ENCODE data around the gene EHD2.

The EHD2 gene

DNA sequence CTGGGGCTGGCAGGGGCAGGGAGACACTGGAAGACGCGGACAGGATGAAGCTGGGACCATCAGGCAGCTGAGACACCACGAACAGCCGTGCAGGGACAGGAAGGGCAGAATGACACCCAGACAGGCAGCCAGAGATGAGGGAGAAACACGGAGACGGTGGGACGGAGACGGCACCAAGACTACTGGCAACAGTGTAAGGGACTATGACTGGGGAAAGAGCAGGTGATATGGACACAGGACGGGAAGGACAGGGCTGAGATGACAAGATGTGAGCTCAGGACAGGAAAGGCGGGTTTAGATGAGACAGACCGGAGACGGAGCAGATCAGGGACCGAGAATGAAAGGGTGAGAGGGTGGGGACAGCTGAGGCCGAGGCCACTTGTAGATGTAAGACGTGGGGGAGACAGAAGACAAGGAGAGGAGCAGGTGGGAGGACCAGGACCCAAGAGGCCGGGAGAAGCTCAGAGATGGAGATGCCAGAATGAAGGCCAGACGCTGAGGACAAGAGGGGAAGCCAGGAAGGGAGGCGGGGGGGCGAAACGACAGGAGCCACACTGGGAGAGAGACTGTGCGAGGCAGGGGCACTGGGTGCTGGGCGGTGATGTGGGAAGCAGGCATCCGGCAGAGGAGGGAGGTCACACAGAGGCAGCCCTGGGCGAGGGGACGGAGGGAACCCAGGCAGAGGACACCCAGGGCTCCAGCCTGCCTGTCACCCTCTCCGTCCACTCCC lies 17.5 kb upstream of the EHD2 start:
- TF ChIP-seq, protein P1, sequence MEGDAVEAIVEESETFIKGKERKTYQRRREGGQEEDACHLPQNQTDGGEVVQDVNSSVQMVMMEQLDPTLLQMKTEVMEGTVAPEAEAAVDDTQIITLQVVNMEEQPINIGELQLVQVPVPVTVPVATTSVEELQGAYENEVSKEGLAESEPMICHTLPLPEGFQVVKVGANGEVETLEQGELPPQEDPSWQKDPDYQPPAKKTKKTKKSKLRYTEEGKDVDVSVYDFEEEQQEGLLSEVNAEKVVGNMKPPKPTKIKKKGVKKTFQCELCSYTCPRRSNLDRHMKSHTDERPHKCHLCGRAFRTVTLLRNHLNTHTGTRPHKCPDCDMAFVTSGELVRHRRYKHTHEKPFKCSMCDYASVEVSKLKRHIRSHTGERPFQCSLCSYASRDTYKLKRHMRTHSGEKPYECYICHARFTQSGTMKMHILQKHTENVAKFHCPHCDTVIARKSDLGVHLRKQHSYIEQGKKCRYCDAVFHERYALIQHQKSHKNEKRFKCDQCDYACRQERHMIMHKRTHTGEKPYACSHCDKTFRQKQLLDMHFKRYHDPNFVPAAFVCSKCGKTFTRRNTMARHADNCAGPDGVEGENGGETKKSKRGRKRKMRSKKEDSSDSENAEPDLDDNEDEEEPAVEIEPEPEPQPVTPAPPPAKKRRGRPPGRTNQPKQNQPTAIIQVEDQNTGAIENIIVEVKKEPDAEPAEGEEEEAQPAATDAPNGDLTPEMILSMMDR (IDR thresholded peaks at IDR 0.05; ENCODE audit: low read depth, low read length, missing control alignments): no peak
- DNase-seq (ENCODE audit: extremely low read depth, low read depth): no peak
- no peak overlapping the region for H3K4me3 ChIP-seq (replicated peaks; ENCODE audit: low read depth, low read length)

DNA sequence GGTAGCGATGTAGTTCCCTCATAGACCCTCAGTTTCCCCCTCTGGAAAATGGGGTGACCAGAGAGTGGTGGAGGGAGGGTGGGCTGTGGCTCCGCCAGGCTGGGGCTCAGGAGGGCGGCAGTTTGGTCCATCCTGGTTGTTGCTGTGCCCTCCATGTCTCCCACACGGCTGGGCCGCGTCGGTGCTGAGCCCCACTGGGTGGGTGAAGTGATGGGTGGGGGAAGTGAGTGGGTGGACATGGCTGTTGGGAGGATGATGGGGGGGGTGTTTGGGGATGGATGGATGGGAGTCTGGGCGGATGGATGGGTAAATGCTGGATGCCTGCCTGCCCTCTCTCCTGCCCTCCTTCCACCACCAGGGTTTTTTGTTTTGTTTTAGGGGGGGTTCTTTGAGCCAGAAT lies 16.6 kb upstream of the EHD2 start:
- no peak overlapping the region for H3K4me3 ChIP-seq (replicated peaks; ENCODE audit: low read depth, low read length)
- TF ChIP-seq, protein P1 (IDR thresholded peaks at IDR 0.05; ENCODE audit: low read depth, low read length, missing control alignments): no peak
- DNase-seq (ENCODE audit: extremely low read depth, low read depth): no peak

DNA sequence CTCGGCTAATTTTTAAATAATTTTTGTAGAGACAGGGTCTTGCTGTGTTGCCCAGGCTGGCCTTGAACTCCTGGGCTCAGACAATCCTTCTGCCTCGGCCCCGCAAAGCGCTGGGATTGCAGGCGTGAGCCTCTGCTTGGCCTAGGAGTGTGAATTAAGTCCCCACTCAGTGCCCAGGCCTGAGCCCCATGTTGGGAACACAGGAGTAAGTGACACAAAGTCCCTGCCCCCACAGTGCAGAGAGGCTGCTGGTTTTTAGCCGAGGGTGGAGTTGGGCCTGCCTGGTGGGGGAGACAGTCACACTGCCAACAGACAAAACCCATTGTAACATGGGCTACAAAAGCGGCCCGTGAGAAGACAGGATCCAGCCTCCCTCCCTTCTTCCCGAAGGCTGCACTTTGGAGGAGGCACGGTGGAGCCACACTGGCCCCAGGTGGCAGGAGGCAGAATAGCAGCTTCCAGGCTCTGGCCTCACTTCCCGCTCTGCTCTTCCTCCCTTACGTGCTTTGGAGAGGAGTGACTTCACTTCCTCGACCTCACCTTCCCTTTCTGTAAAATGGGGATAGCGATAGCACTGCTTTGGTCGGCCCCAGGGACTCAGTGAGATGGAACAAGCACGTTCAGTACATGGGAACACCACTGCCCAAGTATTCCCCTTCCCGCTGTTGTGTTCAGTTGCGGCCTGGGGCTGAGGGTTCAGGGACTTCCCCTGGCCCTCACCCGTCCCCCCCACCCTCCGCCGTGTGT lies 15.2 kb upstream of the EHD2 start:
- TF ChIP-seq, protein P1 (IDR thresholded peaks at IDR 0.05; ENCODE audit: low read depth, low read length, missing control alignments): peak; percentile 99

DNA sequence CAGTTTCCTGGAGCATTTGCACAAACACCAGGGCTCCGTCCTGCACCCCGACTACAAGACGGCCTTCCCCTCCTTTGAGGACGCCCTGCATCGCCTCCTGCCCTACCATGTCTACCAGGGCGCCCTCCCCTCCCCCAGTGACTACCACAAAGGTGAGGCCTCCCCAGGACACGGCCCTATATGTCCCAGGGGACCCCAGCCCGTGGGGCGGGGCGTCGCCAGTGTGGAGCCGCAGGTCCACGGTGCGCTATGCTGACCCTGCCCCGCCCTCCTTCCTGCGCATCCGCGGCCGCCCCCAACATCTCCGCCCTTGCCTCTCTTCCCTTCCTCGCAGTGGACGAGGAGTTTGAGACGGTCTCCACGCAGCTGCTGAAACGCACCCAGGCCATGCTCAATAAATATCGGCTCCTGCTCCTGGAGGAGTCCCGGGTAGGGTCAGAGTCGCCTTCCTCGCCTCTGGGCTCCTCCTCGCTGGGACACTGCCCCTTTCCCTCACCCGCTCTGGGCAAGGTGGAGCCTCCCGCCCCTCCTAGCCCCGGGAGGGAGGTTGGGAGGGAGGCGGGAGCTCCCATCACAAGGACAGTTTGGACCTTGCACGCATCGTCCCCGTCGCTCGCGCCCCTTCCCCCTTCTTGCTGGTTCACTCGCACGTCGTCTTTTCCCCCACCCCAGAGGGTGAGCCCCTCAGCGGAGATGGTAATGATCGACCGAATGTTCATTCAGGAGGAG lies 14.4 kb upstream of the EHD2 start:
- no peak for DNase-seq (ENCODE audit: extremely low read depth, low read depth)
- TF ChIP-seq, protein P1 (IDR thresholded peaks at IDR 0.05; ENCODE audit: low read depth, low read length, missing control alignments): no peak
- no peak overlapping the region for H3K4me3 ChIP-seq (replicated peaks; ENCODE audit: low read depth, low read length)

More for the DNA sequence above, 15.2 kb upstream of the EHD2 start:
- H3K4me3 ChIP-seq (replicated peaks; ENCODE audit: low read depth, low read length): no peak overlapping the region
- DNase-seq (ENCODE audit: extremely low read depth, low read depth): peak; percentile 52

DNA sequence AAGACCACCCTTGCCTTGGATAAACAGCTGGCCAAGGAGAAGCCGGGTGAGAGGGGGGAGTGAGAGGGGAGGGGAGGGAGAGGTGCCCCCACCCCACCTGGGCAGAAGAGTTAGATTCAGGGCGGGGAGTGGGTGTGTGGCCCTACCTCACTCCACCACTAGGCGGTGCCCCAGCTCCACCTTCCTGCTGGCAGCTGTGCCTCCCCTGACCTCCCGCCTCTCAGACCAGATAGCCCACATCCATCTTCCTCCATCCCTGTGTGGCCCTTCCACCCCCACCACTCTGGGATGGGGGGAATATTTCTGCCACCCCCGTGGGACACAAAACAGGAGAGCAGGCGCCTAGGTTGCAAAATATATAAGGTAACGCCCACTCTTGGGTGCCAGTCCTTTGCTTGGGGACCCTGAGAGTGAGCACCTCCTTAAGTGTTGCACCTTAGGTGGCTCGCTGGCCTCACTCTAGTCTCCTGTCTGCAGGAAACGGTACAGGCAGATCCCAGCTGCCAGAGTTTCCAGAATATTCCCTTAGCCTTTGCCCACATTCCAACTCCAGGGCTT lies 13.8 kb upstream of the EHD2 start:
- DNase-seq (ENCODE audit: extremely low read depth, low read depth): no peak
- TF ChIP-seq, protein P1 (IDR thresholded peaks at IDR 0.05; ENCODE audit: low read depth, low read length, missing control alignments): peak; percentile 83
- H3K4me3 ChIP-seq (replicated peaks; ENCODE audit: low read depth, low read length): no peak overlapping the region

DNA sequence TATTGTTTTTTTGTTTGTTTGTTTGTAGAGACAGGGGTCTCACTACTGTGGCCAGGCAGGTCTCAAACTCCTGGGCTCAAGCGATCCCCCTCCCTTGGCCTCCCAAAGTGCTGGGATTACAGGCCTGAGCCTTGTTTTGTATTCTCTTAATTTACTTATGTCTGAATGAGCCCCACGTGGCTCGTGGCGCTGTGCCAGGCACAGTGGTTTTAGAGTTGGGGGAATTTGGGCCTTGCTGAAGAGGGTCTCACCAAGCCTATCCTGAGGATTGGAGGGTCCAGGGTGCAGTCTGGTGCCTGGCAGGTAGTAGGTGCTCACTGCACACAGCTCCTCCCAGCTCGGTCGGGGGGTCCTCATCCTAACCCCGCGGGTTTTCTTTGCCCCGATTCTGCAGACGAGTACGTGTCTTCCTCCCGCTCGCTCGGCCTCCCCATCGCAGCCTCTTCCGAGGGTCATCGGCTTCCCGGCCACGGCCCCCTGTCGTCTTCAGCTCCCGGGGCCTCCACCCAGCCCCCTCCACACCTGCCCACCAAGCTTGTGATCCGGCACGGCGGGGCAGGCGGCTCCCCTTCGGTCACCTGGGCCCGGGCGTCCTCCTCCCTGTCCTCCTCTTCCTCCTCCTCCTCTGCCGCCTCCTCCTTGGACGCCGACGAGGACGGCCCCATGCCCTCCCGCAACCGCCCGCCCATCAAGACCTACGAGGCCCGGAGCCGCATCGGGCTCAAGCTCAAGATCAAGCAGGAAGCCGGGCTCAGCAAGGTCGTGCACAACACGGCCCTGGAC lies 12.1 kb upstream of the EHD2 start:
- no peak overlapping the region for H3K4me3 ChIP-seq (replicated peaks; ENCODE audit: low read depth, low read length)
- TF ChIP-seq, protein P1 (IDR thresholded peaks at IDR 0.05; ENCODE audit: low read depth, low read length, missing control alignments): no peak
- DNase-seq (ENCODE audit: extremely low read depth, low read depth): no peak
